ENCODE results near the gene SPIN2A. TPM values are rescaled to one million over a fixed set of nuclear protein-coding genes. Genes with fewer than 3 reads are reported as not detected.
"Not testable (repeated sequence)": the region's sequence is repeated elsewhere in the genome, so short reads cannot be mapped to it uniquely, and the experiment has no call there.

SPIN2A gene
- total RNA-seq (2013; cell fraction: nucleolus; rRNA removed) = 1.1 and 1.5 TPM in 2 replicates
- total RNA-seq (2014; rRNA removed) (0.34 and 0.38 TPM in 2 replicates), total RNA-seq (2014; rRNA removed; fragmentation: Illumina TruSeq; extraction: Trizol) (0.32 and 0.45 TPM in 2 replicates), total RNA-seq (2021) (0.33 and 0.40 TPM in 2 replicates), polyA plus RNA-seq (2011; rRNA removed) (0.33 and 0.42 TPM in 2 replicates), polyA plus RNA-seq (2014; fragmentation: Illumina TruSeq; extraction: Trizol) (0.40 TPM in 2 replicates), polyA plus RNA-seq (2014; fragmentation: Nextera tagmentation; extraction: Ambion mirVana) (under 1 TPM in 1 of 2 experiments, not detected in 1; 0.10 TPM), polyA plus RNA-seq (2014; rRNA removed) (0.41 and 0.51 TPM in 2 replicates), polyA plus RNA-seq (2016; fragmentation: Nextera tagmentation; extraction: Ambion mirVana) (under 1 TPM; 0.09 to 0.26 TPM), polyA minus RNA-seq (2011; rRNA and poly(A)+ RNA removed) (1.2 and 1.3 TPM in 2 replicates), Bru-seq, nascent RNA (not detected), BruChase-seq, experiment 1, labeled RNA remaining after a 6-hour chase (not detected), BruChase-seq, experiment 2, labeled RNA remaining after a 2-hour chase (percentile 1 among the genes with signal in this experiment)
- 0.25 TPM for polyA plus RNA-seq (2011; ENCODE audit: low read depth)
- 0.35 and 0.37 TPM in 2 replicates for polyA plus RNA-seq (2011; cell fraction: cytosol; rRNA removed)
- polyA plus RNA-seq (2011; cell fraction: nucleus; rRNA removed) = 1.4 and 2.3 TPM in 2 replicates
- polyA plus RNA-seq (2012) = 0.46 and 0.66 TPM in 2 replicates
- polyA minus RNA-seq (2011; cell fraction: cytosol; rRNA and poly(A)+ RNA removed) = not detected in 2 replicates
- polyA minus RNA-seq (2011; cell fraction: nucleus; rRNA and poly(A)+ RNA removed) = 2.1 and 2.3 TPM in 2 replicates
- long read RNA-seq, experiment 1 = 0 reads
- long read RNA-seq, experiment 2 = 0 reads

- H3K27ac ChIP-seq (ENCODE audit: control insufficient read depth, insufficient read depth); H3K27me3 ChIP-seq (replicated peaks in 1 of 2; ENCODE audit: control insufficient read depth in 2 of 2, insufficient read depth in 2 of 2, low read length in 1 of 2); H3K36me3 ChIP-seq (ENCODE audit: control insufficient read depth in 2 of 2, insufficient read depth in 2 of 2, low read length in 1 of 2); BruUV-seq (replicated peaks); H3K4me1 ChIP-seq (ENCODE audit: control insufficient read depth, insufficient read depth, low read length); RAD21 ChIA-PET (ENCODE audit: unreplicated experiment); intact Hi-C loops (cut with micrococcal nuclease; ENCODE audit: unreplicated experiment); H3K79me2 ChIP-seq (ENCODE audit: control insufficient read depth, insufficient read depth, low read length); H3K9me3 ChIP-seq (replicated peaks; ENCODE audit: control insufficient read depth, insufficient read depth, low read length); H3K9ac ChIP-seq (ENCODE audit: control insufficient read depth, insufficient read depth, low read length); H2AFZ ChIP-seq (ENCODE audit: control insufficient read depth, low read depth, low read length); H4K20me1 ChIP-seq (ENCODE audit: control insufficient read depth, insufficient read depth); DNase-seq (ENCODE audit: low read depth, low spot score); CTCF ChIA-PET; FAIRE-seq; SMC1A ChIA-PET (ENCODE audit: uncharacterized antibody, unreplicated experiment); H3K4me3 ChIP-seq; POLR2A ChIA-PET; H3K4me2 ChIP-seq (ENCODE audit: control insufficient read depth, insufficient read depth); ATAC-seq: not testable (repeated sequence)
- WGBS (ENCODE audit: insufficient coverage, insufficient replicate concordance, low lambda C conversion rate, missing lambda C conversion rate) = 80% methylated on average over 23 of the region's 27 CpGs
- in situ Hi-C loops (cut with MboI) = loop anchor here (25.0 kb wide), 2 partner anchors 150 to 575 kb away; partner anchors contain the start of genes SPIN3 and UBQLN2
Observed at GRCh38 chrX:57137073-57137472, at the start of gene SPIN2A. SPIN2A (minus strand) TSS chrX:57137397; CDS start chrX:57136597, 800 bp downstream.

- in situ Hi-C loops (cut with MboI) = no loop called here
- CTCF ChIA-PET = no interaction called here
- FAIRE-seq = no peak
Observed at GRCh38 chrX:57178605-57179004, 41.4 kb upstream of the SPIN2A start.

More at GRCh38 chrX:57178605-57179004, 41.4 kb upstream of the SPIN2A start:
- no peak overlapping the region for H3K9ac ChIP-seq (ENCODE audit: control insufficient read depth, insufficient read depth, low read length)
- H3K27ac ChIP-seq (ENCODE audit: control insufficient read depth, insufficient read depth) = no peak overlapping the region
- POLR2A ChIA-PET = no interaction called here
- RAD21 ChIA-PET (ENCODE audit: unreplicated experiment) = no interaction called here
- SMC1A ChIA-PET (ENCODE audit: uncharacterized antibody, unreplicated experiment) = interaction anchor here (1.1 kb wide), 1 partner anchor 11 kb away, joined by 3 read pairs; no protein-coding TSS in a partner anchor
- no peak overlapping the region for H3K4me3 ChIP-seq
- DNase-seq (ENCODE audit: low read depth, low spot score) = no peak
- H3K79me2 ChIP-seq (ENCODE audit: control insufficient read depth, insufficient read depth, low read length) = no peaks in the 10 kb centered on the region
- H4K20me1 ChIP-seq (ENCODE audit: control insufficient read depth, insufficient read depth) = no peaks in the 10 kb centered on the region
- H3K4me1 ChIP-seq (ENCODE audit: control insufficient read depth, insufficient read depth, low read length) = no peaks in the 10 kb centered on the region
- H3K4me2 ChIP-seq (ENCODE audit: control insufficient read depth, insufficient read depth) = no peak overlapping the region
- no peak overlapping the region for H2AFZ ChIP-seq (ENCODE audit: control insufficient read depth, low read depth, low read length)
- H3K36me3 ChIP-seq (ENCODE audit: control insufficient read depth in 2 of 2, insufficient read depth in 2 of 2, low read length in 1 of 2) = no peaks in the 10 kb centered on the region
- H3K27me3 ChIP-seq (replicated peaks in 1 of 2; ENCODE audit: control insufficient read depth in 2 of 2, insufficient read depth in 2 of 2, low read length in 1 of 2) = no peaks in the 10 kb centered on the region
- no peaks in the 10 kb centered on the region for H3K9me3 ChIP-seq (replicated peaks; ENCODE audit: control insufficient read depth, insufficient read depth, low read length)
- BruUV-seq (replicated peaks) = no TSS peak
- no peak for ATAC-seq
- intact Hi-C loops (cut with micrococcal nuclease; ENCODE audit: unreplicated experiment) = no loop called here
- no peak for TF ChIP-seq SIN3A (IDR thresholded peaks at IDR 0.05; ENCODE audit: low read depth, low read length)
- TF ChIP-seq, protein P1, sequence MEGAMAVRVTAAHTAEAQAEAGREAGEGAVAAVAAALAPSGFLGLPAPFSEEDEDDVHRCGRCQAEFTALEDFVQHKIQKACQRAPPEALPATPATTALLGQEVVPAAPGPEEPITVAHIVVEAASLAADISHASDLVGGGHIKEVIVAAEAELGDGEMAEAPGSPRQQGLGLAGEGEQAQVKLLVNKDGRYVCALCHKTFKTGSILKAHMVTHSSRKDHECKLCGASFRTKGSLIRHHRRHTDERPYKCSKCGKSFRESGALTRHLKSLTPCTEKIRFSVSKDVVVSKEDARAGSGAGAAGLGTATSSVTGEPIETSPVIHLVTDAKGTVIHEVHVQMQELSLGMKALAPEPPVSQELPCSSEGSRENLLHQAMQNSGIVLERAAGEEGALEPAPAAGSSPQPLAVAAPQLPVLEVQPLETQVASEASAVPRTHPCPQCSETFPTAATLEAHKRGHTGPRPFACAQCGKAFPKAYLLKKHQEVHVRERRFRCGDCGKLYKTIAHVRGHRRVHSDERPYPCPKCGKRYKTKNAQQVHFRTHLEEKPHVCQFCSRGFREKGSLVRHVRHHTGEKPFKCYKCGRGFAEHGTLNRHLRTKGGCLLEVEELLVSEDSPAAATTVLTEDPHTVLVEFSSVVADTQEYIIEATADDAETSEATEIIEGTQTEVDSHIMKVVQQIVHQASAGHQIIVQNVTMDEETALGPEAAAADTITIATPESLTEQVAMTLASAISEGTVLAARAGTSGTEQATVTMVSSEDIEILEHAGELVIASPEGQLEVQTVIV (IDR thresholded peaks at IDR 0.05; ENCODE audit: borderline replicate concordance, partially characterized antibody) = no peak
- no peak for TF ChIP-seq SMC3 (IDR thresholded peaks at IDR 0.05; ENCODE audit: borderline replicate concordance, low read length)
- no peak for TF ChIP-seq RUNX3 (IDR thresholded peaks at IDR 0.05; ENCODE audit: low read length)
- no peak for TF ChIP-seq RELB (IDR thresholded peaks at IDR 0.05; ENCODE audit: low read depth)
- no peak for TF ChIP-seq BHLHE40 (IDR thresholded peaks at IDR 0.05; ENCODE audit: borderline replicate concordance in 1 of 2, low read depth in 2 of 2, low read length in 1 of 2)

Data from GM12878 (cell line).